HepG2 (cell line): Measurements from ENCODE around the gene SLC5A10. TPM values are rescaled to one million over a fixed set of nuclear protein-coding genes. Genes with fewer than 3 reads are reported as not detected.

Experiments
- ATAC-seq: fragments of 200-7000 bp; cut with Tn5 transposase; 3 replicates; pipeline ENCODE4 v1.9.1; 2020; ENCODE audit warnings: mild to moderate bottlenecking, moderate library complexity
- BruUV-seq: library from RNA; stranded (reverse); fragments of 400-500 nt; replicated peaks from 2 replicates; lab custom pipeline; 2021; lab: Mats Ljungman, UMichigan
- CTCF ChIA-PET: fragments of 300-600 bp; formaldehyde crosslinking; extraction: SDS; loops from one replicate; lab custom pipeline; 2021; ENCODE audit warnings: low total read pairs, inconsistent platforms, low intra/inter-chr PET ratio; lab: Yijun Ruan, JAX
- POLR2A ChIA-PET: fragments of 350-600 bp; sonication (Branson Sonifier 250); formaldehyde crosslinking; loops from one replicate; lab custom pipeline; 2020; ENCODE audit warnings: antibody characterized with exemption, inconsistent platforms; lab: Yijun Ruan, JAX
- DNase-seq: peaks from one replicate; pipeline ENCODE4 v3.0.0-alpha.2; 2015; ENCODE audit warnings: low spot score
- FAIRE-seq: peaks from 3 replicates; lab custom pipeline; 2011; peaks lifted over from hg19 to GRCh38; lab: Jason Lieb, UNC
- H2AFZ ChIP-seq: one replicate; pipeline ENCODE4 v1.6.1; 2011; ENCODE audit warnings: low read length, inconsistent platforms
- H3K27ac ChIP-seq: fragments of 300-600 bp; 3 replicates; pipeline ENCODE4 v1.8.0; 2011; ENCODE audit warnings: mixed run types, mild to moderate bottlenecking, mixed read lengths, low read length, inconsistent platforms; ENCODE audit not compliant: insufficient read depth; ENCODE audit errors: extremely low read length
- H3K27me3 ChIP-seq, 2 experiments: fragments of 200-600 bp in 1 of 2; 2 replicates in 1 of 2; 3 replicates in 1 of 2; pipeline versions ENCODE4 v1.6.0 to v1.8.0; 2011; ENCODE audit warnings: low read length in 2 of 2, mild to moderate bottlenecking in 2 of 2, moderate library complexity in 2 of 2, inconsistent platforms in 1 of 2; ENCODE audit not compliant: insufficient read depth in 2 of 2, control insufficient read depth in 1 of 2
- H3K36me3 ChIP-seq, 2 experiments: fragments of 200-600 bp in 1 of 2; replicated peaks in 1 of 2; 2 replicates in 1 of 2; 3 replicates in 1 of 2; pipeline versions ENCODE4 v1.5.1 to v1.8.0; 2011; ENCODE audit warnings: low read length in 2 of 2, inconsistent platforms in 1 of 2; ENCODE audit not compliant: insufficient read depth in 2 of 2, control insufficient read depth in 1 of 2
- H3K4me1 ChIP-seq: 2 replicates; pipeline ENCODE4 v1.5.1; 2012; ENCODE audit warnings: low read length, inconsistent platforms; ENCODE audit not compliant: insufficient read depth
- H3K4me2 ChIP-seq: 2 replicates; pipeline ENCODE4 v1.6.0; 2011; ENCODE audit warnings: low read depth, low read length, inconsistent platforms
- H3K4me3 ChIP-seq, 3 experiments: fragments of 200-600 bp in 1 of 3; sonication (generic), shearing (Covaris generic) in 1 of 3; replicated peaks in 1 of 3; 2 replicates each; pipeline ENCODE4 v1.5.1; 2011 to 2016; ENCODE audit warnings: low read length in 3 of 3, inconsistent platforms in 2 of 3, low read depth in 2 of 3, mild to moderate bottlenecking in 2 of 3, control low read depth in 1 of 3, mixed read lengths in 1 of 3; ENCODE audit not compliant: insufficient read depth in 1 of 3
- H3K79me2 ChIP-seq: one replicate; pipeline ENCODE4 v1.6.1; 2011; ENCODE audit warnings: low read length, inconsistent platforms; ENCODE audit not compliant: insufficient read depth
- H3K9ac ChIP-seq: 2 replicates; pipeline ENCODE4 v1.6.0; 2011; ENCODE audit warnings: mild to moderate bottlenecking, low read depth, low read length, inconsistent platforms; ENCODE audit not compliant: insufficient read depth
- H3K9me3 ChIP-seq: 2 replicates; pipeline ENCODE4 v1.5.1; 2012; ENCODE audit warnings: mild to moderate bottlenecking, low read length
- H4K20me1 ChIP-seq: 2 replicates; pipeline ENCODE4 v1.6.0; 2011; ENCODE audit warnings: inconsistent platforms, mild to moderate bottlenecking, low read length, moderate library complexity; ENCODE audit not compliant: insufficient read depth
- KLF13 ChIP-seq: sonication (generic); formaldehyde crosslinking; IDR thresholded peaks from 2 replicates; pipeline ENCODE4 v1.4.0; 2020; ENCODE audit warnings: mild to moderate bottlenecking, missing genetic modification reagents
- NR2F6 ChIP-seq, 2 experiments: IDR thresholded peaks; 2 replicates each; pipeline ENCODE4 v1.6.1; 2016; ENCODE audit warnings: antibody characterized with exemption in 1 of 2, mild to moderate bottlenecking in 1 of 2
- SP1 ChIP-seq, 2 experiments: fragments of 450-650 bp in 1 of 2; sonication (generic) in 1 of 2; formaldehyde crosslinking in 1 of 2; IDR thresholded peaks; 2 replicates each; pipeline versions ENCODE4 v1.4.0 to v1.6.1; 2016 to 2020; ENCODE audit warnings: missing genetic modification reagents in 1 of 2
- SRY ChIP-seq: sonication (generic); formaldehyde crosslinking; IDR thresholded peaks from 2 replicates; pipeline ENCODE4 v1.8.0; 2022; ENCODE audit warnings: mild to moderate bottlenecking, missing genetic modification reagents
- ZFP36 ChIP-seq: fragments of 150-350 bp; IDR thresholded peaks from 2 replicates; pipeline ENCODE4 v1.6.1; 2018; ENCODE audit warnings: borderline replicate concordance, low read length, low read depth; ENCODE audit not compliant: partially characterized antibody
- ZNF12 ChIP-seq: sonication (generic); formaldehyde crosslinking; IDR thresholded peaks from 2 replicates; pipeline ENCODE4 v1.5.0; 2020; ENCODE audit warnings: missing genetic modification reagents
- WGBS: methylation state at CpG from one replicate; pipeline ENCODE4 v1.1.6; 2017; ENCODE audit warnings: low lambda C conversion rate; 5-methylcytosine and 5-hydroxymethylcytosine counted together
- in situ Hi-C: cut with HindIII; loops from 2 replicates; pipeline ENCODE4 v1.10.0; 2017; ENCODE audit warnings: low pct_unique_long_range_greater_than_20kb; ENCODE audit not compliant: extremely low pct_ligation_motif_present
- intact Hi-C: fragments of 100-400 bp; cut with micrococcal nuclease; formaldehyde crosslinking; loops from one replicate; pipeline ENCODE4 v1.10.0; 2022; ENCODE audit not compliant: unreplicated experiment
- polyA plus RNA-seq, 8 experiments: library from polyadenylated mRNA; depleted of rRNA in 3 of 8; stranded (reverse) in 7 of 8; unstranded in 1 of 8; fragments of >200 nt; fragmentation: Illumina TruSeq in 4 of 8; extraction: Trizol in 4 of 8; gene quantifications; 2 replicates each; pipeline versions ENCODE4 v1.2.1 to v1.2.3, GENCODE V29; 2011 to 2016; ENCODE audit warnings: low read depth in 4 of 8, missing spikeins in 1 of 8, mixed read lengths in 1 of 8; ENCODE audit not compliant: insufficient read depth in 1 of 8
- total RNA-seq, 5 experiments: library from RNA; depleted of rRNA; stranded (reverse); fragments of >200 nt; fragmentation: Illumina TruSeq; extraction: Trizol; gene quantifications; 2 replicates each; pipeline ENCODE4 v1.2.3, GENCODE V29; 2016; ENCODE audit warnings: low read depth in 1 of 5

Gene SLC5A10
- total and polyA plus RNA-seq, 2 of the 13 experiments (the other 11 are each of a cell fraction or from before 2014, with no cell fraction given), result 0.05 TPM; not detected in 1

- TF ChIP-seq KLF13 (CRISPR knock-in tag) (no peak), NR2F6 (IDR thresholded peaks at IDR 0.05) (no peak), NR2F6 (CRISPR knock-in tag; IDR thresholded peaks at IDR 0.05) (no peak), ZFP36 (no peak)
- ATAC-seq, result no peak
- intact Hi-C loops, result no loop called here
- Histone ChIP-seq H3K79me2 (peaks cover 57% of the 10 kb centered on the region), H3K4me2 (no peak overlapping the region), H3K27ac (no peak overlapping the region), H4K20me1 (peaks cover 3% of the 10 kb centered on the region; the same call in 1 of the 2 replicates), H3K4me3 (no peak overlapping the region), H3K9me3 (no peaks in the 10 kb centered on the region), H3K27me3 (no peaks in the 10 kb centered on the region), H3K36me3 (peaks cover 9 to 67% of the 10 kb centered on the region in 2 experiments; a peak in 4 of 5 replicates), H3K9ac (no peak overlapping the region), H3K4me1 (peaks cover 18% of the 10 kb centered on the region), H2AFZ (no peak overlapping the region)
- 92% methylated on average over 1 of the region's 1 CpG for WGBS
- no peak for FAIRE-seq
- ChIA-PET POLR2A (no interaction called here), CTCF (no interaction called here)
- no TSS peak for BruUV-seq
- DNase-seq, result no peak
- in situ Hi-C loops, result no loop called here
Measured at GRCh38 chr17:18994631-18995030, 42.7 kb downstream of the SLC5A10 start.

GRCh38 chr17:18995220-18995619 is 43.3 kb downstream of the SLC5A10 start:
- Histone ChIP-seq H3K4me1 (peaks cover 12% of the 10 kb centered on the region), H3K79me2 (peaks cover 59% of the 10 kb centered on the region), H3K4me2 (no peak overlapping the region), H2AFZ (no peak overlapping the region), H3K4me3 (no peak overlapping the region), H3K27ac (no peak overlapping the region), H3K9ac (no peak overlapping the region), H4K20me1 (peaks cover 3% of the 10 kb centered on the region; the same call in 1 of the 2 replicates), H3K27me3 (no peaks in the 10 kb centered on the region), H3K36me3 (peaks cover 9 to 67% of the 10 kb centered on the region in 2 experiments; a peak in 4 of 5 replicates), H3K9me3 (no peaks in the 10 kb centered on the region)
- POLR2A ChIA-PET, result no interaction called here
- intact Hi-C loops (no loop called here), in situ Hi-C loops (no loop called here)
- no peak for FAIRE-seq
- WGBS, result 95% methylated on average over 3 of the region's 3 CpGs
- no peak for ATAC-seq
- no peak for DNase-seq
- no TSS peak for BruUV-seq
- TF ChIP-seq ZNF12 (CRISPR knock-in tag) (no peak), SRY (CRISPR knock-in tag) (no peak), SP1 (IDR thresholded peaks at IDR 0.05) (no peak), SP1 (CRISPR knock-in tag; IDR thresholded peaks at IDR 0.05) (no peak)
- CTCF ChIA-PET, result no interaction called here
